Smooth muscle cell (in vitro differentiated cells): ENCODE data around the gene PPARA. TPM values are rescaled to one million over a fixed set of nuclear protein-coding genes. Genes with fewer than 3 reads are reported as not detected.

ENCODE experiments used
- DNase-seq: peaks from one replicate; lab custom pipeline; 2025; ENCODE audit not compliant: unreplicated experiment; lab: John Stamatoyannopoulos, UW
- H2AFZ ChIP-seq: fragments of 200-600 bp; sonication (generic); 2 replicates; pipeline ENCODE4 v1.6.0; 2016; ENCODE audit warnings: antibody characterized with exemption, low read depth, mild to moderate bottlenecking
- H3F3A ChIP-seq: fragments of 200-600 bp; sonication (generic); 2 replicates; pipeline ENCODE4 v1.6.0; 2017; ENCODE audit warnings: antibody characterized with exemption, low read depth
- H3K27ac ChIP-seq: fragments of 200-600 bp; sonication (generic); 2 replicates; pipeline ENCODE4 v1.5.1; 2016; ENCODE audit warnings: low read depth, mild to moderate bottlenecking
- H3K27me3 ChIP-seq: fragments of 200-600 bp; sonication (generic); 2 replicates; pipeline ENCODE4 v1.6.1; 2016; ENCODE audit warnings: low read depth, mild to moderate bottlenecking
- H3K36me3 ChIP-seq: fragments of 200-600 bp; sonication (generic); 2 replicates; pipeline ENCODE4 v1.5.1; 2016; ENCODE audit warnings: low read depth
- H3K4me1 ChIP-seq: fragments of 200-600 bp; sonication (generic); 2 replicates; pipeline ENCODE4 v1.5.1; 2016; ENCODE audit warnings: low read depth
- H3K4me2 ChIP-seq: fragments of 200-600 bp; sonication (generic); 2 replicates; pipeline ENCODE4 v1.6.0; 2016; ENCODE audit warnings: mild to moderate bottlenecking
- H3K4me3 ChIP-seq: fragments of 200-600 bp; sonication (generic); 2 replicates; pipeline ENCODE4 v1.5.1; 2016; ENCODE audit warnings: mild to moderate bottlenecking
- H3K79me2 ChIP-seq: fragments of 200-600 bp; sonication (generic); 2 replicates; pipeline ENCODE4 v1.6.0; 2016; ENCODE audit warnings: low read depth, mild to moderate bottlenecking
- H3K9ac ChIP-seq: fragments of 200-600 bp; sonication (generic); 2 replicates; pipeline ENCODE4 v1.6.0; 2016; ENCODE audit warnings: low read depth
- H3K9me3 ChIP-seq: fragments of 200-600 bp; sonication (generic); replicated peaks from 2 replicates; pipeline ENCODE4 v1.5.1; 2016; ENCODE audit warnings: low read depth
- H4K20me1 ChIP-seq: fragments of 200-600 bp; sonication (generic); 2 replicates; pipeline ENCODE4 v1.6.0; 2016; ENCODE audit warnings: low read depth
- CTCF ChIP-seq: fragments of 200-600 bp; sonication (generic); IDR thresholded peaks from 2 replicates; pipeline ENCODE4 v1.5.1; 2017; ENCODE audit warnings: borderline replicate concordance, mild to moderate bottlenecking, antibody characterized with exemption; ENCODE audit not compliant: insufficient read depth, poor library complexity, severe bottlenecking
- WGBS: methylation state at CpG from one replicate; pipeline ENCODE4 v1.1.7; 2016; ENCODE audit warnings: low lambda C conversion rate; 5-methylcytosine and 5-hydroxymethylcytosine counted together
- polyA plus RNA-seq: library from polyadenylated mRNA; unstranded; fragments of >200 nt; fragmentation: Nextera tagmentation; extraction: Ambion mirVana; gene quantifications from 2 replicates; pipeline ENCODE4 v1.2.1, GENCODE V29; 2016
- total RNA-seq: library from RNA; depleted of rRNA; stranded (reverse); fragments of >200 nt; gene quantifications from 2 replicates; pipeline ENCODE4 v1.2.3, GENCODE V29; 2014

The PPARA gene
- total and polyA plus RNA-seq, 2 experiments from 2014 or later = 9.2 to 18.0 TPM

GRCh38 chr22:46224898-46225290 is 74.6 kb downstream of the PPARA start:
- no peaks in the 10 kb centered on the region for H4K20me1 ChIP-seq
- no peak for DNase-seq
- H3K79me2 ChIP-seq = no peaks in the 10 kb centered on the region
- no peak overlapping the region for H3K4me2 ChIP-seq
- H3F3A ChIP-seq = no peaks in the 10 kb centered on the region
- no peaks in the 10 kb centered on the region for H3K4me1 ChIP-seq
- no peak overlapping the region for H3K27ac ChIP-seq
- H3K27me3 ChIP-seq = no peaks in the 10 kb centered on the region
- whole genome bisulfite sequencing = 96% methylated on average over 10 of the region's 10 CpGs
- peaks cover 4% of the 10 kb centered on the region for H3K36me3 ChIP-seq
- H3K4me3 ChIP-seq = no peak overlapping the region
- no peaks in the 10 kb centered on the region for H3K9me3 ChIP-seq
- no peak overlapping the region for H3K9ac ChIP-seq
- no peak for TF ChIP-seq CTCF
- H2AFZ ChIP-seq = no peak overlapping the region

GRCh38 chr22:46225631-46226030 is 75.3 kb downstream of the PPARA start:
- H3K27me3 ChIP-seq = no peaks in the 10 kb centered on the region
- no peak overlapping the region for H3K9ac ChIP-seq
- no peak overlapping the region for H3K4me2 ChIP-seq
- no peak for DNase-seq
- H2AFZ ChIP-seq = no peak overlapping the region
- 100% methylated on average over 7 of the region's 7 CpGs for WGBS
- no peaks in the 10 kb centered on the region for H3K4me1 ChIP-seq
- no peaks in the 10 kb centered on the region for H4K20me1 ChIP-seq
- no peaks in the 10 kb centered on the region for H3F3A ChIP-seq
- no peak for TF ChIP-seq CTCF
- H3K9me3 ChIP-seq = no peaks in the 10 kb centered on the region
- no peaks in the 10 kb centered on the region for H3K79me2 ChIP-seq
- no peak overlapping the region for H3K27ac ChIP-seq
- H3K4me3 ChIP-seq = no peak overlapping the region
- peaks cover 4% of the 10 kb centered on the region for H3K36me3 ChIP-seq

GRCh38 chr22:46226577-46226976 is 76.3 kb downstream of the PPARA start:
- H3K4me2 ChIP-seq = no peak overlapping the region
- DNase-seq = no peak
- H2AFZ ChIP-seq = no peak overlapping the region
- H4K20me1 ChIP-seq = no peaks in the 10 kb centered on the region
- no peak overlapping the region for H3K9ac ChIP-seq
- no peak for TF ChIP-seq CTCF
- no peaks in the 10 kb centered on the region for H3F3A ChIP-seq
- H3K36me3 ChIP-seq = no peaks in the 10 kb centered on the region
- H3K27me3 ChIP-seq = no peaks in the 10 kb centered on the region
- H3K4me1 ChIP-seq = no peaks in the 10 kb centered on the region
- H3K79me2 ChIP-seq = no peaks in the 10 kb centered on the region
- no peak overlapping the region for H3K4me3 ChIP-seq
- no peaks in the 10 kb centered on the region for H3K9me3 ChIP-seq
- H3K27ac ChIP-seq = no peak overlapping the region
- 94% methylated on average over 7 of the region's 7 CpGs for WGBS

- no peaks in the 10 kb centered on the region for H3K27me3 ChIP-seq
- H3K9me3 ChIP-seq = no peaks in the 10 kb centered on the region
- H3K9ac ChIP-seq = no peak overlapping the region
- H3F3A ChIP-seq = no peaks in the 10 kb centered on the region
- no peaks in the 10 kb centered on the region for H3K4me1 ChIP-seq
- no peak for DNase-seq
- H3K79me2 ChIP-seq = no peaks in the 10 kb centered on the region
- H3K27ac ChIP-seq = no peak overlapping the region
- no peaks in the 10 kb centered on the region for H4K20me1 ChIP-seq
- WGBS = 94% methylated on average over 8 of the region's 8 CpGs
- TF ChIP-seq CTCF = no peak
- H3K36me3 ChIP-seq = no peaks in the 10 kb centered on the region
- H3K4me3 ChIP-seq = no peak overlapping the region
- H2AFZ ChIP-seq = no peak overlapping the region
- no peak overlapping the region for H3K4me2 ChIP-seq
Observed at GRCh38 chr22:46229701-46230100, 79.4 kb downstream of the PPARA start.
